CD4-positive, alpha-beta T cell treated with Interleukin-17A for 4 hours (primary cell): Measurements from ENCODE around the gene HCK.

ENCODE experiments used
- DNase-seq: peaks from one replicate; pipeline ENCODE4 v3.0.0-alpha.2; 2020; ENCODE audit warnings: mixed read lengths

HCK gene

GRCh38 chr20:32132911-32133549 lies 81.0 kb downstream of the HCK start:
- no peak for DNase-seq

GRCh38 chr20:32134026-32134425 lies 82.0 kb downstream of the HCK start:
- no peak for DNase-seq

GRCh38 chr20:32135983-32136515 lies 84.0 kb downstream of the HCK start:
- no peak for DNase-seq

- no peak for DNase-seq
These were observed 86.9 kb downstream of the HCK start for GRCh38 chr20:32138921-32139320.

GRCh38 chr20:32139947-32140346 lies 87.9 kb downstream of the HCK start:
- no peak for DNase-seq

GRCh38 chr20:32140603-32141002 lies 88.6 kb downstream of the HCK start:
- no peak for DNase-seq

- DNase-seq: no peak
These were observed 89.5 kb downstream of the HCK start for GRCh38 chr20:32141465-32141980.

GRCh38 chr20:32142088-32142487 lies 90.0 kb downstream of the HCK start:
- no peak for DNase-seq

- DNase-seq: no peak
These were observed 90.9 kb downstream of the HCK start for GRCh38 chr20:32142991-32143390.

GRCh38 chr20:32144898-32145662 lies 93.0 kb downstream of the HCK start:
- DNase-seq: no peak

- no peak for DNase-seq
These were observed 97.6 kb downstream of the HCK start for GRCh38 chr20:32149566-32150170.

GRCh38 chr20:32150291-32150848 lies 98.3 kb downstream of the HCK start:
- no peak for DNase-seq
